HUDEP-2 (cell line): ENCODE data around the gene FAM72D.
"Not testable (repeated sequence)": the region's sequence is repeated elsewhere in the genome, so short reads cannot be mapped to it uniquely, and the experiment has no call there.

Experiments used
- DNase-seq, 76 experiments: peaks; one replicate each; lab custom pipeline; 2025; ENCODE audit not compliant: unreplicated experiment in 76 of 76; lab: John Stamatoyannopoulos, UW

The FAM72D gene

DNA sequence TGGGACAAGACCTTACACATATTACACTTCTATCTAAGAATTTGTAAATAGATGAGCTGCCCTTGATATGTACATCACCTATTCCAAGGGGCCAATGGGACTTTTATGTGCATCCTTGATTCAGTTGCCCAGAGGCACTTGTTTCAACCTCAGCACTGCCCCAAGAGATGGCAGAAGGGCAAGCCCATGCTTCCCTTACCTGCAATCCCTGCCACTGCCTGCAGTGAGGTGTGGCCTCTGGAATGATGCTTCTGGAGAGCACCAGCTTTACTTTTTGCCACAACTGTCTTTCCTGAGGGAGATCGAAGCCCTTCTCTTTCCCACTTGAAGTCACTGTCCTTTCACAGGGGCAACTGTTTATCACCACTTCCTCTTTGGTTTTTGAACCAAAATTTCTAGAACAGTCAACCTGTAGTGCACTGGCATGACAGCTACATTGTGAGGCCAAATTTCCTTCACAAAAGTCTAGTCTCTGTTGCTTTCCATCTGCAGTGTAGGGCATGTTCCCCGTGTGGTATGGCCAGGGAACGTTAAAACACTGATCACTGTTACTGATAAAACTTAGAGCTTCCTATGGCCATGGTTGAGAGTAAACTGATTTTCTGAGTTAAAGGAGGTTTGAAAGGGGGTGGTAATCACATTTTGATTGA is 48.6 kb downstream of the FAM72D start:
- not testable (repeated sequence) for DNase-seq

DNA sequence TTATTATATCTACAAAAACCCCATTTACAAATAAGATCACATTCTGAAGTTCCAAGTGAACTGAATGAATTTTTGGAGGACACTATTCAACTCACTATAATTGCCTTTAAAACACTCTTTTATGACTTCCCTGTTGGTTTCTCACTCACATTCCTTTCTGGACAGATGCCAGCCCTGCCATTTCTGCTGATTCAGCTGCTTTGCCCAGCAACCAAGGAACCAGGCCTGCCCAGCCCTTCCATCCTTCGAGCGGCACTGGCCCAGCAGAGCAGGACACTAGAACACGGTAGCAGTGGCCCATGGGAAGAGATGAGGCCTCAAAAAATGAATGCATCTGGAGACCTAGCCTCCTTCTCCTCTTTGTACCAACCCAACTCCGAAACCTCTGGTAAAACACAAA is 50.5 kb downstream of the FAM72D start:
- not testable (repeated sequence) for DNase-seq

DNA sequence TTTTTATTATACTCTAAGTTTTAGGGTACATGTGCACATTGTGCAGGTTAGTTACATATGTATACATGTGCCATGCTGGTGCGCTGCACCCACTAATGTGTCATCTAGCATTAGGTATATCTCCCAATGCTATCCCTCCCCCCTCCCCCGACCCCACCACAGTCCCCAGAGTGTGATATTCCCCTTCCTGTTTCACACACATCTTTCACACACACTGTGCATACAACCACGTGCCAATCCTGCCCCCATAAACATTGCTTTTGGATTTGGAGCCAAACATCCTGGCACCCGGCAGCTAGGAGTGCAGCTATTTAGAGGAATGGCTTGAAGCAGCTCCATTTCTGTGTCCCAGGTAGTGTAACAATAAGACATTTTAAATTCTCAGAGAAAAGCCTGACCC is 51.4 kb downstream of the FAM72D start:
- not testable (repeated sequence) for DNase-seq

DNA sequence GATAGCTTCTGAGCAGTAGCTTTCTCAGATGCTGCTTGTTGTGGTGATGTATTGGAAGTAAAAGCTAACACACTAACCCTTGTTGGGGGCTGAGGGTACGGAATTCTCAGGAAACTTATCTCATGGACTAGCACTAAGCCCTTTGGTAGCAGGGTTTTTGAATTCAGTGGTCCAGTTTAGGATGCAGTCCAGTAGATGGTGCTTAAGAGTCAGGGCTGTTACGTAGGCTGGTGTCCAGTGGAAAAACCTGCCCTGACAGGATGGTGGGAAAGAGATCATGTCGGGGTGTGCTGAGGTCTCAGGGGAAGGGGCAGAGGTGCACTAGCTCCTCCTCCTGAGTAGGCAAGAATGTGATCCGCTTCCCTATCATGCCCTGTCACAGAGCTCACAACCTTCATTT is 59.6 kb downstream of the FAM72D start:
- DNase-seq: not testable (repeated sequence)

DNA sequence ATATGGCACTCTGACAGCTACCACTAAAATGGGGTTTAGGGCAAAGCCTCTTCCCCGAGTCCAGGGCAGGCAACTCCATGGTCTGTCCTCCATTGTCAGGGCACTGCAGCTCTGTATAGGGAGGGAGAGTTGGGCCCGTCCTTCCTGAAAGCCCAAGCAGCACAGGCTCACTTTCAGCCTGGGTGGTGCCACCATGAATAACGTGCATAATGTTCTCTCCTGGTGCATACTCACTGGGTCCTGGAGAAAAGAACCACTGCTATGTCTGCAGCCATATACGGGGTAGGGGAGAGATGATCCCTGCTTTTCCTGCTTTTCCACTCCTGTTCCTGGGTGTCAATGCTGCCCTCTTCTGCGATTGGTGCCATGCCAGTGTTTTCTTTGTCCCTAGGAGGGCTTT is 60.1 kb downstream of the FAM72D start:
- not testable (repeated sequence) for DNase-seq

DNA sequence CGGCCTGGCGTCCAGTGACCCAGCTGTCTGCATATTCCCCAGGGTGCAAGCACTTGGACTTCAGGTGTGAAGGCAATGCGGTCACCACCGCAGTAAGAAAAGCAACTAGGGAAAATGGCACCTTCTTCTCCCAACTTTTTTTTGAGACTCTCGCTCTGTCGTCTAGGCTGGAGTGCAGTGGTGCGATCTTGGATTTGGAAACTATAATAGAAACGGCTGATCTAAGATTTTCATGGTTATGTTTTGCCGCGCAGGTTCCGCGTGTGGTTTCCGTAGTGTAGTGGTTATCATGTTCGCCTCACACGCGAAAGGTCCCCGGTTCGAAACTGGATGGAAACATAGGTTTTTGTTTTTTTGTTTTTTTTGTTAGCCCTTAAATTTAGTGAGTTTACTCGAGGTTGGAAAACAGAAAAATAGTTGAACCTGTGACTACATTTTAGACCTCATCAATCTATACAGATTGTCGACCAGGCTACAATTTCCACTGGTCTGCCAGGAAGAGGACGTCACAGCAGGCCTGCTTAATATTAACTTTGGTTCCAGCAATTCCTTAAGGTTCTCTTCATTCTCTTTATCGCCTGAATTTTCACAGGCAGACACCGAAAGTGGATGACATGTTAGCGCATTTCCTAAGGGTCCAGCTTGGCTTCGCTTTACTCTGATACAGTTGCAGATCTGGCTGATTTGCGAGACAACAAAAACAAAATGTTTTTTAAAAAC is 61.3 kb downstream of the FAM72D start:
- DNase-seq: peak in 56 of 76 experiments; percentile 1 to 70 (median 36)

DNA sequence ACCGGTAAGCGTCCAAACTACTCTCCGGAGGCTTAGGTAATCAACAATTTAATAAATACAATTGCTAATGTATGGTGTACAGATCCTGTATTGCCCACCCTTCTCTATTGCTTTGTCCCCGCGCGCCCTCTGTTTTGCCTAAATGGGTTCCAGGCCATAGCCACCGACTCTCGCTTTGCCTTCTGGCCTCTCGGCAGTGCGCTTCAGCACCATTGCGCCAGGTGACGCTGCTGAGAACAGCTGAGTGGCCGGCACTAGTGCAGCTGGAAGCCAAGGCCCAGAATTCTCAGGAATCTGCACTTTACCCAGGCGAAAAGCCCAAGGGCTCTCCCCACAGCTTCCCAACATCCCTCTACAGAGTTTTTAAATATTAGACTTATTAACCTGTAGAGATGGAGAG is 61.9 kb downstream of the FAM72D start:
- not testable (repeated sequence) for DNase-seq

DNA sequence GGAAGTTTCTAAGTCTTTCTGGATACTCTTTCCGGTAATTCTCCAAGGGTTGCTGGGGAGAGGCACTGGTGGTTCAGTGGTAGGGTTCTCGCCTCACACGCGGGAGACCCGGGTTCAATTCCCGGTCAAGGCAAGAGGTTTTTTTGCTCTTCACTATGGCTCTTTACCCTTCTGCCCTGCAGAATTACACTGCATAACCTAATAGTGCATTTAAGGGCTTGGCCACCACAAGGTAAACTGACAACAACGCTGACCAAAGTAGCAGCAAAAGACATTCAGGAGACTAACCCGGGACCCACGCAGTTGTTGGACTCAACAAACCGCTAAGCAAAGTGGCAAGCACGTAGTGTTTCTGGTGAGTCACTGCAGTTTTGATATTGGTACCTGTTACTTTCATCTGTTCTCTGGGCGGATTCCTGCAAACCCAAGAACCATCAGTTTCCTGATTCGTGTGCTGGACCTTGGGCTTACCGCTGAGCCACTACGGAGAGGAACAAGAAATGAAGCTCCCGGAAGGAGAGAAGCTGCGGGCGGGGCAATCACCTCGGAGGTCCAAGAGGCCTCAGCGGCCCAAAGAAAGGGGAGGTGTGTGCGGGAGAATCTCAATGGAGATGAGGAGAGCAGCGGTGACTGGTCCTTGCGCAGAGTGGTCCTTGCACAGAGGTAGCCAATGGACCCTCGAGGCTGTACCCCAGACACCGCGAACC is 65.4 kb downstream of the FAM72D start:
- DNase-seq: not testable (repeated sequence)
